ENCODE results near the gene CTNND2. TPM values are rescaled to one million over a fixed set of nuclear protein-coding genes. Genes with fewer than 3 reads are reported as not detected.

CTNND2 gene
- total RNA-seq, 1 donor from 2014 or later: 13.9 TPM

DNA sequence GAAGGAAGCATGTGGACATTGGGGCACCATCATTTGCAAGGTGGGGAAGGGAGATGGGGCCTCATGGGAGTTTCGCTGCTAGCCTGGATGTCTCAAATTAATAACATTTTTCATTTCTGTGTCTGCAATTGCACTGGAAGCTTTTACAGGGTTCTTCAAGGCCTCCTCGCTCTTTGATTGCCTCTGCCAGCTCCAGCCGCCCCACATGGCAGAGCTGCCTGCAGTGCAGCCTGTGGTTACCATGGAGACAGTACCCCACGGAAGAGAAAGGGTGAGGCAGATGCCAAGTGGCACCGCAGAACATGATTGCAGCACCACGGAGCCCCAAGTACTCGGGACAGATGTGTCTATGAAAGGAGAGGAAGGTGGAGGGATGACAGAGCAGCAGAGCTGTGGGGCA is 25.4 kb downstream of the CTNND2 start:
- H3K27ac ChIP-seq: no peak overlapping the region
- no peaks in the 10 kb centered on the region for H3K36me3 ChIP-seq
- no peaks in the 10 kb centered on the region for H3K36me3 Mint-ChIP-seq
- TF ChIP-seq EZH2phosphoT487 (IDR thresholded peaks at IDR 0.05) (no peak), EZH2 (IDR thresholded peaks at IDR 0.05) (no peak)
- TF ChIP-seq, protein P1, sequence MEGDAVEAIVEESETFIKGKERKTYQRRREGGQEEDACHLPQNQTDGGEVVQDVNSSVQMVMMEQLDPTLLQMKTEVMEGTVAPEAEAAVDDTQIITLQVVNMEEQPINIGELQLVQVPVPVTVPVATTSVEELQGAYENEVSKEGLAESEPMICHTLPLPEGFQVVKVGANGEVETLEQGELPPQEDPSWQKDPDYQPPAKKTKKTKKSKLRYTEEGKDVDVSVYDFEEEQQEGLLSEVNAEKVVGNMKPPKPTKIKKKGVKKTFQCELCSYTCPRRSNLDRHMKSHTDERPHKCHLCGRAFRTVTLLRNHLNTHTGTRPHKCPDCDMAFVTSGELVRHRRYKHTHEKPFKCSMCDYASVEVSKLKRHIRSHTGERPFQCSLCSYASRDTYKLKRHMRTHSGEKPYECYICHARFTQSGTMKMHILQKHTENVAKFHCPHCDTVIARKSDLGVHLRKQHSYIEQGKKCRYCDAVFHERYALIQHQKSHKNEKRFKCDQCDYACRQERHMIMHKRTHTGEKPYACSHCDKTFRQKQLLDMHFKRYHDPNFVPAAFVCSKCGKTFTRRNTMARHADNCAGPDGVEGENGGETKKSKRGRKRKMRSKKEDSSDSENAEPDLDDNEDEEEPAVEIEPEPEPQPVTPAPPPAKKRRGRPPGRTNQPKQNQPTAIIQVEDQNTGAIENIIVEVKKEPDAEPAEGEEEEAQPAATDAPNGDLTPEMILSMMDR (IDR thresholded peaks at IDR 0.05): no peak
- H3K9me3 ChIP-seq (ENCODE audit: low read depth): no peaks in the 10 kb centered on the region
- no peaks in the 10 kb centered on the region for H4K20me1 ChIP-seq (ENCODE audit: low read depth)
- no peak overlapping the region for H2AFZ ChIP-seq (replicated peaks)
- no peak overlapping the region for H3K4me3 Mint-ChIP-seq
- H3K79me2 ChIP-seq (ENCODE audit: low read depth): no peaks in the 10 kb centered on the region
- no peak for DNase-seq (ENCODE audit: low spot score)
- H3K9ac ChIP-seq: no peak overlapping the region
- H3K4me1 ChIP-seq: no peaks in the 10 kb centered on the region
- no peak overlapping the region for H3K27ac Mint-ChIP-seq
- H3K4me3 ChIP-seq: no peak overlapping the region
- no peaks in the 10 kb centered on the region for H3F3A ChIP-seq (ENCODE audit: low read depth)
- no peaks in the 10 kb centered on the region for H3K27me3 Mint-ChIP-seq (ENCODE audit: insufficient read depth, low read depth)
- H3K27me3 ChIP-seq: no peaks in the 10 kb centered on the region
- peaks cover 8% of the 10 kb centered on the region for H3K9me3 Mint-ChIP-seq
- H3K4me1 Mint-ChIP-seq: peaks cover 5% of the 10 kb centered on the region
- H3K4me2 ChIP-seq: no peak overlapping the region

DNA sequence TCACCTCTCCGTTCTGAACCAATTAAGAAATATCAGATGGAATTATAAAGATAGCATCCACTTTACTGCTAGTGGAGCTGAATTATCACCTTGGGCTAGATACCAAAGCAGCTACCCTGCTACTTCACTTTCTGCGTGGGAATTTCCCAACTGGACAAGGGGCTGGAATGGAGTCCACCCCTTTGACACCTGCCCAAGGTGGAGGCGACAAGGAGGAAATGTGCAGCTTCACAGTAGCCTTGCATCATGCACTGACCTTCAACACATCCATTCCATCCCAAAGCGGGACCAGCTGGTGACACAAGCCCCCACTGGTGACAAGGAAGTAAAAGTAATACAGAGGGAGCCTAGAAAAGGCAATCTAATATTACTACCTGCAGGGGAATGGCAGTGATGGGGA is 30.7 kb downstream of the CTNND2 start:
- Histone ChIP-seq H3K79me2 (ENCODE audit: low read depth) (no peaks in the 10 kb centered on the region), H4K20me1 (ENCODE audit: low read depth) (no peaks in the 10 kb centered on the region), H3K4me1 (no peaks in the 10 kb centered on the region), H3K27me3 (no peaks in the 10 kb centered on the region), H3K4me3 (no peak overlapping the region), H3K4me2 (no peak overlapping the region), H3K36me3 (no peaks in the 10 kb centered on the region), H2AFZ (replicated peaks) (no peak overlapping the region), H3K9ac (no peak overlapping the region), H3K9me3 (ENCODE audit: low read depth) (no peaks in the 10 kb centered on the region), H3K27ac (no peak overlapping the region), H3F3A (ENCODE audit: low read depth) (no peaks in the 10 kb centered on the region)
- Mint-ChIP-seq H3K9me3 (peaks cover 2% of the 10 kb centered on the region), H3K27me3 (ENCODE audit: insufficient read depth, low read depth) (no peaks in the 10 kb centered on the region), H3K4me3 (no peak overlapping the region), H3K27ac (no peak overlapping the region), H3K4me1 (peaks cover 2% of the 10 kb centered on the region), H3K36me3 (peaks cover 3% of the 10 kb centered on the region)
- TF ChIP-seq EZH2phosphoT487 (IDR thresholded peaks at IDR 0.05) (no peak), EZH2 (IDR thresholded peaks at IDR 0.05) (no peak)
- TF ChIP-seq, protein P1 (IDR thresholded peaks at IDR 0.05): no peak
- DNase-seq (ENCODE audit: low spot score): no peak

DNA sequence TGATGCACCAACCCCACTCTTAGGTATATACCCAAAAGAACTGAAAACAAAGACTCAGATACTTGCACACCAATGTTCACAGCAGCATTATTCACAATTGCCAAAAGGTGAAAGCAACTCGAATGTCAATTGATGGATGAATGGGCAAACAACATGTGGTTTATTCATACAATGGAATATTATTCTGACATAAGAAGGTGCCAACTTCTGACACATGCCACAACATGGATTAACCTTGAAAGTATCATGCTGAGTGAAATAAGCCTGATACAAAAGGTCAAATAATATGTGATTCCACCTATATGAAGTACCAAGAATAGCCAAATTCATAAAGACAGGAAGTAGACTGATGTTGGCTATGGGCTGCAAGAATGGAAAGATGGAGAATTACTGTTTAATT is 35.0 kb downstream of the CTNND2 start:
- peaks cover 2% of the 10 kb centered on the region for H3K27me3 Mint-ChIP-seq (ENCODE audit: insufficient read depth, low read depth)
- Histone ChIP-seq H3K27ac (no peak overlapping the region), H3K9ac (no peak overlapping the region), H3F3A (ENCODE audit: low read depth) (no peaks in the 10 kb centered on the region), H3K9me3 (ENCODE audit: low read depth) (no peaks in the 10 kb centered on the region), H3K79me2 (ENCODE audit: low read depth) (no peaks in the 10 kb centered on the region), H3K4me2 (no peak overlapping the region), H3K36me3 (no peaks in the 10 kb centered on the region), H3K27me3 (no peaks in the 10 kb centered on the region), H3K4me3 (no peak overlapping the region), H2AFZ (replicated peaks) (no peak overlapping the region), H3K4me1 (no peaks in the 10 kb centered on the region), H4K20me1 (ENCODE audit: low read depth) (no peaks in the 10 kb centered on the region)
- H3K4me3 Mint-ChIP-seq: no peak overlapping the region
- TF ChIP-seq EZH2 (IDR thresholded peaks at IDR 0.05): no peak
- no peak for TF ChIP-seq EZH2phosphoT487 (IDR thresholded peaks at IDR 0.05)
- peaks cover 5% of the 10 kb centered on the region for H3K36me3 Mint-ChIP-seq
- H3K4me1 Mint-ChIP-seq: no peaks in the 10 kb centered on the region
- H3K9me3 Mint-ChIP-seq: peaks cover 5% of the 10 kb centered on the region
- no peak overlapping the region for H3K27ac Mint-ChIP-seq
- DNase-seq (ENCODE audit: low spot score): no peak

DNA sequence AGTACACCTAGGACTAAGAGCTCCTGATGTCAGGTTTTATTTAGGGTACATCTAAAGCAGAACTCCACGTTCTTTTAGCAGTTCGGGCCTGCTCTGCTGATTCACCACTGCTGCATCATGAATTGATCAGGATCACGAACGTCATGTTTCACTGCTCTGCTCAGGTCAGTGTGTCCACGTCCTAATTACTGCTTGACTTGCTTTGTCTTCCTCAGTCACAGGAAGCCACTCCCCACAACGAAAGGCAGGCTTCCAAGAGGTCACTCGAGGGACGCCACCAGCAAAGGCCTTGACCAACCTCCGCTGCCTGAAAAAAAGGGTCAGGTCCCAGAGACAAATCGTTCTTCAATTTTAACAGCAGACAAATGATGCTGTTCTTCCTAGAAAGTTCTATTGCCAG is 40.3 kb downstream of the CTNND2 start:
- H3K9me3 Mint-ChIP-seq: peaks cover 3% of the 10 kb centered on the region
- no peak for DNase-seq (ENCODE audit: low spot score)
- Histone ChIP-seq H3K4me3 (no peak overlapping the region), H3K27ac (no peak overlapping the region), H3K9ac (no peak overlapping the region), H3K4me1 (no peaks in the 10 kb centered on the region), H3K79me2 (ENCODE audit: low read depth) (no peaks in the 10 kb centered on the region), H3F3A (ENCODE audit: low read depth) (no peaks in the 10 kb centered on the region), H3K9me3 (ENCODE audit: low read depth) (no peaks in the 10 kb centered on the region), H3K36me3 (no peaks in the 10 kb centered on the region), H3K27me3 (no peaks in the 10 kb centered on the region), H4K20me1 (ENCODE audit: low read depth) (no peaks in the 10 kb centered on the region), H3K4me2 (no peak overlapping the region), H2AFZ (replicated peaks) (no peak overlapping the region)
- TF ChIP-seq, protein P1 (IDR thresholded peaks at IDR 0.05): no peak
- no peak for TF ChIP-seq EZH2phosphoT487 (IDR thresholded peaks at IDR 0.05)
- TF ChIP-seq EZH2 (IDR thresholded peaks at IDR 0.05): no peak
- H3K36me3 Mint-ChIP-seq: peaks cover 5% of the 10 kb centered on the region
- H3K4me1 Mint-ChIP-seq: no peaks in the 10 kb centered on the region
- H3K27me3 Mint-ChIP-seq (ENCODE audit: insufficient read depth, low read depth): peaks cover 2% of the 10 kb centered on the region
- no peak overlapping the region for H3K4me3 Mint-ChIP-seq
- peak overlapping the region; percentile 38 for H3K27ac Mint-ChIP-seq
